Left renal pelvis (tissue), 4 donors: ENCODE measurements around the gene RABGAP1. TPM values are rescaled to one million over a fixed set of nuclear protein-coding genes. Genes with fewer than 3 reads are reported as not detected.

Source experiments
- DNase-seq, 4 donors: peaks; one replicate each; pipeline ENCODE4 v3.0.0-alpha.2; 2013; ENCODE audit warnings: low read depth in 4 of 4, low spot score in 3 of 4
- polyA plus RNA-seq, 4 donors: library from polyadenylated mRNA; unstranded; fragments of 120-200 nt; gene quantifications; one replicate each; pipeline ENCODE4 v1.2.1, GENCODE V29; 2013; ENCODE audit not compliant: insufficient read length in 4 of 4

Gene RABGAP1
- polyA plus RNA-seq, 4 donors, result 50.2 to 67.8 (median 66.7) TPM

GRCh38 chr9:123043081-123043939 lies 102.5 kb downstream of the RABGAP1 start:
- no peak for DNase-seq

- no peak for DNase-seq
Measured at GRCh38 chr9:123044586-123044985, 103.8 kb downstream of the RABGAP1 start.

GRCh38 chr9:123046406-123047195 lies 105.8 kb downstream of the RABGAP1 start:
- no peak for DNase-seq

DNA sequence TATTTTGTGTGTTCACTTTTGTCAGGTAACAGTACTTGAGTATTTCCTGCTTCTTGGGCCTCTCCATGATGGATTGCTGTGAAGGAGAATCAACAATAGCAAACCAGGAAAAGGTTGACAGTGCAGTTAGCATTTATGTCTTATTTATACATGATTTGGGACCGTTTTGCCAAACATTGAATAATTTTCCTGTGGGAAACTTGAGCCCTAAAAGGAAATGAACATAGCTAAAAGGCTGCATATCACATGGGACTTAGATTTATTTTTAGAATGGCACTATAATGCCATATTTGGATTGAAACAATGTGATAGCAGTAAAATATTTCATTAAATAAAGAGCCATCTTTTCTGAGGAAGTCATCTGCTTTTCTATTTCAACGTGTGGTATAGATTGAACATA lies 107.9 kb downstream of the RABGAP1 start:
- peak in 1 of 4 donors; percentile 7 for DNase-seq

- no peak for DNase-seq
Measured at GRCh38 chr9:123049589-123050222, 108.9 kb downstream of the RABGAP1 start.

DNA sequence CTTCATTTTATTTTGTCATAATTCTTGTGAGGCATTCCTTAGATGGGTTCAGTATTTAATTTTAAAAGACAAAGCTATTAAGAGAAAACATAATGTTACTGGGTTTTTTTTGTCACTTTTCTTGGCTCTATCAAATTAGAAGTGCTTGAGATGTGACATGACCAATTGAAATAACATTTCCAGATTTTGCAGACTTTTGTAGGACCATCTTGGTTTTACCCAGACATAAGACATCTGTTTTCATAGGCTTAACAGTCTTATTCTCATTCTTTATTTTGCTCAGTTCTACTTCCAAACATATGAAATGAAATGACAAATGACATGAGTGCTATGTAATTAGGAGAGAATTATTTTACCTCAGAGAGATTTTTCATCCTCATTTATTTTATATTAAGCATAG lies 112.2 kb downstream of the RABGAP1 start:
- no peak for DNase-seq

DNA sequence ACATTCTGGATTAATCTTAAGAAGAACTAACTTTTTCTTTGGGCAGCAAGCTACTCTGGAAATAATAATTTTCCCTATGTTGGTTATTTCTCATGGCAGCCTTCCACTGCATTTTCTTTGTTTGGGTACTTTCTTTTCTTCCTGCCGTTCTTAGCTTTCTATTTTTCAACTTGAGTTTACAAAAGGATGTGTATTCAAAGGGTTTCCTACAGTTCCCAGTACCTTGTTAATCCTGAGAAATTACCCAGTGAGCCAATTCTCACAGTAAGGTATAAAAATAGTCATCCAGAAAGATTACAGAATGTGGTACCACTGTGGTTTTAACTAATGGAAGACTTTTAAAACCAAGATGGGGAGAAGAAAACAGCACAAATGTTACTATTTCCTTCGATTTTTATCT lies 112.9 kb downstream of the RABGAP1 start:
- DNase-seq, result no peak

- DNase-seq, result no peak
Measured at GRCh38 chr9:123058834-123059233, 118.0 kb downstream of the RABGAP1 start.

DNA sequence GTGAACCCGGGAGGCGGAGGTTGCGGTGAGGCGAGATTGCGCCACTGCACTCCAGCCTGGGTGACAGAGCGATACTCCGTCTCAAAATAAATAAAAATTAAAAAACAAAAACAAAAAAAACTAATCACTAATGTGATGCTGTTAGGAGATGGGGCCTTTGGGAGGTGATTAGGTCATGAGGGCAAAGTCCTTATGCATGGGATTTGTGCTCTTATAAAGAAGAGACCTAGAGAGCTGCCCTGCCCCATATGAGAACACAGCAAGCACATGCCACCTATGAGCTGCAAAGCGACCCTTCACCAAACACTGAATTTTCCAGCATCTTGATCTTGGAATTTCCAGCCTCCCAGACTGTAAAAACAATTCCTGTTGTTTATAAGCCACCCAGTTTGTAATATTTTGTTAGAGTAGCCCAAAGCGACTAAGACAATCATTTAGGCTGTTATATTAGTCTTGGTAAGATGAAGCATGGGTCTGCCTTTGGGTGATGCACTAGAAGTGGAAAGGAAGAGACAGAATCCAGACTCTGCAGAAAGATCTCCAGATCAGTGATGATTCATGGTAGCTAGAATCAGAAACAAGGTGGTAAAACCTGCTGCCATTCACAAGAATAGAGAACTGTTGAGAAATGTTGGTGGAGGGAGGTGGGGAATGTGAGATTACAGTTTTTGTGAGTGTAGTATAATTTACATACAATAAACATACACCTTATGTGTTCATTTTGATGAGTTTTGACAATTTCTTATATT lies 118.8 kb downstream of the RABGAP1 start:
- DNase-seq, result no peak

GRCh38 chr9:123061216-123061615 lies 120.4 kb downstream of the RABGAP1 start:
- DNase-seq, result no peak

DNA sequence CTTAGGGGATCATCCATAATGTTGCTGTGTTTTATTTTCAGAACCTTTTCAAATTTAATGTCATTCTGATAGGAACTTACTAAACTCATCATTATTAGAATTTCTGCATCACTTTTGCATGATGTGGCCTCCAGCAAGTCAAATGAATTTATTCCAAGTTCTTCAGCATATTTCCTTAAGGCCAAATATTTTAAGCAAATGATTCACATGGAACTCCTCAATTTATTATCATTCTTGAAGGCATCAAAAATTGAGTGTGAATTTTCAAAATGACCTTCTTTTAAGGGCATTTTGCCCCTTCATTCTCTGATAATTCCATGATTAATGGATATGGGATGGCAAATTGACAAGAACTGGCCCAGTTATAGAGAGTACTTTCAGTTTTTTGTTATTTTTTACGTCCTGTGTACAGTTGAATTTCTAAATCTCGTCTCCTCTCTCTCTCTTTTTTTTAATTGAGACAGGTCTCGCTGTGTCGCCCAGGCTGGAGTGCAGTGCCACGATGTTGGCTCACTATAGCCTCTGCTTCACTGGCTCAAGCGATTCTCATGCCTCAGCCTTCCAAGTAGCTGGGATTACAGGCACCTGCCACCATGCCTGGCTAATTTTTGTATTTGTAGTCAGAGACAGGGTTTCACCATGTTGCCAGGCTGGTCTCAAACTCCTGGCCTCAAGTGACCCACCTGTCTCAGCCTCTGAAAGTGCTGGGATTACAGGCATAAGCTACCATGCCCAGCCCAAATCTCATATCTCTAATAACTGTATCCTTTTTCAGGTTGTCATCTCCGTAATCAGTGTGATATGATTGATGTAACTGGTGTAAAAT lies 121.7 kb downstream of the RABGAP1 start:
- DNase-seq, result no peak

DNA sequence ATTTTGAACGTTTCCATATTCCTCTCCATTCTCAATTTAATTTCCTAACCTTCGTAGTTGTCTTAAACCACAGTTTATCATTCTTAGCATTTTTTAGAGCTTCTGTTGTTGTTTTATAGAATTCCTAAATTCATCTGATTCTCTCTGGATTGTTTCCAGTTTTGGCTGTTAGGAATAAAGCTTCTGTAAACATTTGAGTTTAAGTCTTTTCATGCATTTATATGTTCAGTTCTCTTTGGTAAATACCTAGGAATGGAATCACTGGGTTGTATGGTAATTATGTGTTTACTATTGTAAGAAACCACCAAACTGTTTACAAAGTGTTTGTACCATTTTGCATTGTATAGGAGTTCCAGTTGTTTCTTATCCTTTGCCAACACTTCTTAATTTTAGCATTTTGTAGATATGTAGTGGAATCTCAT lies 122.4 kb downstream of the RABGAP1 start:
- no peak for DNase-seq

DNA sequence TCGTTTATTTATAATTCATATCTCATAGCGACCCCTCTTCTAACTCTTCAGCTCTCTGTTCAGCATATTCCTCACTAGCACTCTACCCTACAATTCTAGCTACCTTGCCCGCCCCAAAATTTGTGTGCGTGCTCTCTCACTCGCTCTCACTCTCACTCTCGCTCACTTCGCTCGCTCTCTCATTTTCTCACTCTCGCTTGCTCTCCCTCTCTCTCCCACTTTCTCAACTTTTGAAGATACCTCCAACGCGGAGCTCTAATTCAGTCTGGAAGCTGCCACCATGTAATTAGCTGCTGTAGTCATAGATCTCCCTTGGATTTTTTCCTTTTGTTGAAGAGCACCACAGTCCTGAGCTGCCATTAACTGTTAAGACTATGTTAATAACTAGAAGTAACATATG lies 123.1 kb downstream of the RABGAP1 start:
- DNase-seq, result no peak

DNA sequence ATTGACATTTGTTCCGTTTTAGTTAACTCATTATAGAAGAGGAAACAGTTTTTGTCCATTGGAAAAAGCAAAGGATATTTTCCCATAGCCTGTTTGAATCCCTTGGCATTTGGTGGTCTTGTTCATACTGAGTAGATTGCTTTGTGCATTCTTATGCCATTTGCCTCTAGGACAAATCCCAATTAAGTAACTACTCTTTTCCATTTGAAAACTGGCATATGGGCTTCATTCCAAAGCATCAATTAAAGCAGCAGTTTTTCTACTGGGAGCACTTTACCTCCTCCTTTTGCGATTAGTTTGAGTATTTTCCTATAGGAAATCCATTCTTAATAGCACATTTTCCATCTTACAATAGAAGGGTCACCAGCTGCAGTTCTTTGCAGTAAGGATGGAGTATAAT lies 123.9 kb downstream of the RABGAP1 start:
- DNase-seq, result no peak

DNA sequence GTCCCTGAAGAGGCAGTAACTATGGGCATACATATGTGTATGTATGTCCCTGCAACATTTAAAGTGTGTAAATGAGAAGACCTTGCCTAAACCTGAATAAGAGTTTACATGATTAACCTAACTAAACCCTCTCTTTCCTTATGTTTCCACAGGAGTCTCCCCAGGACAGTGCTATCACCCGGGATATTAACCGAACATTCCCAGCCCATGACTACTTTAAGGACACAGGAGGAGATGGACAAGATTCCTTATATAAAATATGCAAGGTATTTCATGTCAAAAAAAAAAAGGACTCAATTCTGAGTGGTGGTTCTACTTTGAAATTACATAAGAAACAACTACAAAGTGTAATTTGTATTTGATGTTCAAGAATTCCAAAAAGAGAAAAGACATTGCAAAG lies 124.4 kb downstream of the RABGAP1 start:
- DNase-seq, result no peak

DNA sequence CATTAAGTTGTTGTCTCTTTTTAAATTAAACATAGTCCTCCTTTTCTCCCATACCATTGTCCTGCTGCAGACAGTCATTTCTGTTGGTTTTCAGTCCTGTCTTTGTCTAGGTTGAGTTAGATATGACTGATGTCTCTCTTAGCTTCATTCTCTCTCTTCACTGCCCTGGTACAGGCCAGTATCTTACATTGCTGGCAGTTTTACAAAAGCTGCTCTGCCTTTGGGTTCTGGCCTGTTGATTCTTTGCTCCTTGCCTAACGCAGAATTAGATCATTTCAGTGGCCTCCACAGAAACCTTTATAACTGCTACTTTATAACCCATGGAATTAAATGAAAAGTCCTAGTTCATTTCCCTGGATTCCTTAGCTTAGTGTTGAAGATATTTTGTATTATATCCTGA lies 126.3 kb downstream of the RABGAP1 start:
- DNase-seq, result no peak

GRCh38 chr9:123069010-123069481 lies 128.2 kb downstream of the RABGAP1 start:
- DNase-seq, result no peak

DNA sequence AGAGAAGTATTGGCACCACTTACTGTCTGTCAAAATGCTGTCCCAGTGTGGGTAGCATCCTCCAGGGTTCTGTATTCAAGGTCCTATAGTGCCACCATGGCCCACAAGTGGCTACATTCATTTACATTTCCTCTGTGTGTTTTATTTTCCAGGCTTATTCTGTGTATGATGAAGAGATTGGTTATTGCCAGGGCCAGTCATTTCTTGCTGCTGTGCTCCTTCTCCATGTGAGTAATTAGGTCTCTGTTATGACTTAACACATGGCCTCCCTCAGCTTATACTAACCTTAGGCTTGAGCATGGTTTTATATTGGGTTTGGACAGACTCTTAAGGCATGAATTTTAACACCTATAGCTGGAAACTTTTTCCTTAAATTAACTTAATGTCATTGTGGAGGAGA lies 129.4 kb downstream of the RABGAP1 start:
- no peak for DNase-seq

DNA sequence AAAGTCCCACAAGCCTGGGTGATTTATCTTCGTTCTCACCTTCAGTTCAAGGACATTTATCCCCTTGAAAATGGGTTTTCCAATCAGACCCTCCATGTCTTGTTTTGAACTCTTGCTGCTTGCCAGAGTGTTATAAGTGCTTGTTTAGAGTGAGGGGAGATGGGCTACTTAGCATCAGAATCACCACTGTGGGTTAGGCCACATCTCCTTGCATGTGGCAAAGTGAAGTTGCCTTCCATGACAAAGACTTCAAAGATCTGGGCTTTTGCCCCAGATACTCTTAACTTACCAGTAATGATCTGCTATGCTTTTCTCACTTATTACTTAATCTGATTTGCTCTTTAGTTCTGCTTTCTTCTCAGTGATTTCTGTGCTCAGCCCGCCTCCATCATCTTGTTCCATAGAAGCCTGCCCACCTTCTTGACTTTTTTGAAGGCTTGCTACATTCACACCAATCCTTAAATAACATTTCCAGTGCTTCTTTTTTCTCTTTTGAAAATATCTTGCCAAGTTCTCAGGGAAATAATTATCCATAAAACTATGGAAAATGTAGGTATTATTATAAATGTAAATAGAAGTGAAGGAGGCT lies 131.7 kb downstream of the RABGAP1 start:
- no peak for DNase-seq
